Ecto neural progenitor cell (in vitro differentiated cells): Measurements from ENCODE around the gene GYPA.
"Not testable (repeated sequence)": the region's sequence is repeated elsewhere in the genome, so short reads cannot be mapped to it uniquely, and the experiment has no call there.

Experiments used
- DNase-seq: peaks from one replicate; pipeline ENCODE4 v3.0.0-alpha.2; 2018; ENCODE audit warnings: low spot score

GYPA gene

GRCh38 chr4:144128709-144129320 is 11.7 kb downstream of the GYPA start:
- DNase-seq, result not testable (repeated sequence)

- not testable (repeated sequence) for DNase-seq
Observed at GRCh38 chr4:144125109-144125508, 15.4 kb downstream of the GYPA start.

- DNase-seq, result not testable (repeated sequence)
Observed at GRCh38 chr4:144123982-144124635, 16.4 kb downstream of the GYPA start.

GRCh38 chr4:144123269-144123668 is 17.2 kb downstream of the GYPA start:
- DNase-seq, result not testable (repeated sequence)

GRCh38 chr4:144119752-144120151 is 20.8 kb downstream of the GYPA start:
- not testable (repeated sequence) for DNase-seq

GRCh38 chr4:144115519-144115918 is 25.0 kb downstream of the GYPA start:
- no peak for DNase-seq

- DNase-seq, result no peak
Observed at GRCh38 chr4:144113546-144113945, 27.0 kb downstream of the GYPA start.

- DNase-seq, result no peak
Observed at GRCh38 chr4:144104509-144105130, 35.9 kb downstream of the GYPA start.

GRCh38 chr4:144097776-144098175 is 42.7 kb downstream of the GYPA start:
- not testable (repeated sequence) for DNase-seq

GRCh38 chr4:144093995-144094394 is 46.5 kb downstream of the GYPA start:
- DNase-seq, result not testable (repeated sequence)

- DNase-seq, result not testable (repeated sequence)
Observed at GRCh38 chr4:144091181-144091580, 49.3 kb downstream of the GYPA start.

GRCh38 chr4:144090744-144091143 is 49.8 kb downstream of the GYPA start:
- DNase-seq, result no peak

- not testable (repeated sequence) for DNase-seq
Observed at GRCh38 chr4:144082053-144082452, 58.5 kb downstream of the GYPA start.

- not testable (repeated sequence) for DNase-seq
Observed at GRCh38 chr4:144080135-144080534, 60.4 kb downstream of the GYPA start.

- DNase-seq, result not testable (repeated sequence)
Observed at GRCh38 chr4:144078746-144079145, 61.8 kb downstream of the GYPA start.

- DNase-seq, result not testable (repeated sequence)
Observed at GRCh38 chr4:144061556-144061955, 79.0 kb downstream of the GYPA start.

GRCh38 chr4:144060234-144060859 is 80.2 kb downstream of the GYPA start:
- DNase-seq, result not testable (repeated sequence)
